DMS114 treated with DMSO at 0.1 percent for 48 hours (cell line): Measurements from ENCODE around the gene GPX1.
"Not testable (repeated sequence)": the region's sequence is repeated elsewhere in the genome, so short reads cannot be mapped to it uniquely, and the experiment has no call there.

ENCODE experiments used
- DNase-seq: peaks from one replicate; lab custom pipeline; 2025; ENCODE audit not compliant: unreplicated experiment; lab: John Stamatoyannopoulos, UW

GPX1 gene

DNA sequence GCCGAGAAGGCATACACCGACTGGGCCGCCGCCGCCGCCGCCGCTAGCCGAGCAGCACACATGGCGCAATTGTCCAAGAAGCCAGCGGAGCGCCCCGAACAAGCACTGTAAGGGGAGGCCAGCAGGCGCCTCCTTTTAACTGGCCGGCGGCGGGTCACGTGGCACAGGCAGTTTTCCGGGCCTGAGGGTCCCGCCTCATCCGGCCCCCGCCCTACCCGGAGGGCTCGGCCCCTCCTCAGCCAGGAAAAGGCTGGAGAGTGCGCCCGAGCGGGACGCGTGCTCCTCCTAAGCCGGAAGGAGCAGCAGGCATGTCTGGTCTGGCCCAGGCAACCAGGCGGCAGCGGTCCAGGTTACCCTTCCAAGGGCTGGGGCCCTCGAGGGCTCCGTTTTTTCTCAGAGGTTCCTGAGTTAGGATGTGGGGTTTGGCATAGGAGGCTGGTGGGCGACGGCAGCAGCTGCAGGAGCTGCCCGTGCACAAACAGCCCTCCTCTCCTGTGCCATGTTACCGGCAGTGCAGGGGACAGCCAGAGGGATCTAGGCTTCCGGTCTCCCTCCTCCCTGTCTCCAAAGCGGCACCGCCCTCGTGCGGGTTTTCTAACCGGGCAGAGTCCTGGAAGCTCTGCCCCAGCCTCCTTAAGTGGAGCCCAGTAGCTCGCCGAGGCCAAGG, at the start of gene GPX1:
Gene GPX1 (minus strand): TSS at position 137 of the 667 bp plus-strand sequence. CDS start 75 bp downstream, at position 62.
- peak; percentile 85 for DNase-seq

DNA sequence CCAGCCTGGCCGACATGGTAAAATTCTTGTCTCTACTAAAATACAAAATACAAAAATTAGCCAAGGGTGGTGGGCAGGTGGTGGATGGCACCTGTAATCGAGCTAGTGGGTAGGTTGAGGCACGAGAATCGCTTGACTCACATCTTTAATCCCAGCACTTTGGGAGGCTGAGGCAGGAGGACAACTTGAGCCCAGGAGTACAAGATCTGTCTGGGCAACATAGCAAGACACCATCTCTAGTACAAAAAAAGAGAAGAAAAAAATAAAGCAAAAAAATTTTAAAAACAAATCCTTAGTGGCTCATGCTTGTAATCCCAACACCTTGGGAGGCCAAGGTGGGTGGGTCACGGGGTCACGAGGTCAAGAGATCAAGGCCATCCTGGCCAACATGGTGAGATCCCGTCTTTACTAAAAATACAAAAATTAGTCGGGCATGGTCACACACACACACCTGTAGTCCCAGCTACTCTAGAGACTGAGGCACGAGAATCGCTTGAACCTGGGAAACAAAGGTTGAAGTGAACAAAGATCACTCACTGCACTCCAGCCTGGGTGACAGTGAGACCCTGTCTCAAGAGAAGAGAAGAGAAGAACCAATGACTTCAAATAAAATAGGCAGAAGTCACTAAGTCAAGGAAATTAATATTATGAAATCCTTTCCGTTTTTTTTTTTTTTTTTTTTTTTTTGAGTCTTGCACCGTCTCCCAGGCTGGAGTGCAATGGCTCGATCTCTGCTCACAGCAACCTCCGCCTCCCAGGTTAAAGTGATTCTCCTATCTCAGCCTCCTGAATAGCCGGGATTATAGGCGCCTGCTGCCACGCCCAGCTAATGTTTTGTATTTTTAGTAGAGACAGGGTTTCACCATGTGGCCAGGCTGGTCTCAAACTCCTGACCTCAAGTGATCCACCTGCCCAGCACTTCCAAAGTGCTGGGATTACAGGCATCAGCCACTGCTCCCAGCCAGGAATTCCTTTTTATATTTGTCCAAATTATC, 48.7 kb upstream of the GPX1 start:
- no peak for DNase-seq

DNA sequence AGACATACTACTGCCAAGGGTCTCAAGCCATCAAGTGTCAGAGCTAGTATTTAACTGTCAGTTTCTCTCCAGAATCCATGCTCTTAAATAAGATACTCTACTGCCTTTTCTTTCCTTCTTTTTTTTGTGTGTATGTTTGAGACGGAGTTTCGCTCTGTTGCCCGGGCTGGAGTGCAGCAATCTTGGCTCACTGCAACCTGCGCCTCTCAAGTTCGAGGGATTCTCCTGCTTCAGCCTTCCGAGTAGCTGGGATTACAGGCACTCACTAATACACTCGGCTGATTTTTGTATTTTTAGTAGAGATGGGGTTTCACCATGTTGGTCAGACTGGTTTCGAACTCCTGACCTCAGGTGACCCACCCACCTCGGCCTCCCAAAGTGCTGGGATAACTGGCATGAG, 47.4 kb upstream of the GPX1 start:
- not testable (repeated sequence) for DNase-seq

DNA sequence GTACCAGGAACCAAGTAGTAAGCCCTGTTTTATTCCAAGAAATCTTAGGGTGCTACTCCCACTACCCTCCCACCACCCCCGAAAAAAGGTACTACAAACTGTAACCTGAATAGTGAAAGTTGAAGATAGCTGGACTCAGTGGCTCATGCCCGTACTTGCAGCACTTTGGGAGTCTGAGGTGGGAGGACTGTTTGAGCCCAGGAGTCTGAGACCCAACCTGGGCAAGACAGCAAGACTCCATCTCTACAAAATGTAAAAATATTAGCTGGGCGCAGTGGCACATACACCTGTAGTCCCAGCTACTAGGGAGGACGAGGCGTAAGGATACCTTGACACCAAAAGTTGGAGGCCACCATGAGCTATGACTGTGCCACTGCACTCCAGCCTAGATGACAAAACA, 45.7 kb upstream of the GPX1 start:
- no peak for DNase-seq

DNA sequence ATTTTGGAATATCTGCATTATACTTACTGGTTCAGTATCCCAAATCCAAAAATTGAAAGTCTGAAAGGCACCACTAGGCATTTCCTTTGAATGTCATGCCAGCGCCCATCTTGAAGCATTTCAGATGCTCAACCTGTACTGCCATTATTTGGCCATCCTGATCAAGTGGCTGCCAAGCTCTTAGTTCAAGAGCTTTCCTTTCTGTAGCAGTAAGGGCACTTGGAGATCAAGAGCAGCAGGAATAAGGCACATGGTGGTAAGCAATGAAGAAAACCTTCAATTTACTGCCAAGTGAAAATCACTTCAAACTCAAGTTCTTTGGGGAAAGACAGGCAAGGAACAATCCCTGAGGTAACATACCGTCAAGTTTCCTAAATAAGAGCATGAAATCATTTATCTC, 43.6 kb upstream of the GPX1 start:
- DNase-seq: no peak

DNA sequence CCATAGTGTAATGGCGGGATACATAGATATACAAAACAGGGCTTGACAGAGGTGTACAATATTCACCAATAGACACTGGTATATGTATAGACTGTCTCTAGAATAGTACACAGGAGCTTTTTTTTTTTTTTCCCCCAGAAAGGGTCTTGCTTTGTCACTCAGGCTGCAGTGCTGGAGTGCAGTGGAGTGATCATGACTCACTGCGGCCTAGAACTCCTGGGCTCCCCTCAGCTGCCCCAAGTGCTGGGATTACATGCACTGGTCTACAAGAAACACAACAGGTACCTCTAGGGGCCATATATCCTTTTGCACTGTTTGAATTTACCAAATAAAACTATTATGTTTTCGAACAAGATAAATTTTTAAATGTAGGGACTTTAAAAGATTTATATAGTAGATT, 41.3 kb upstream of the GPX1 start:
- DNase-seq: no peak

DNA sequence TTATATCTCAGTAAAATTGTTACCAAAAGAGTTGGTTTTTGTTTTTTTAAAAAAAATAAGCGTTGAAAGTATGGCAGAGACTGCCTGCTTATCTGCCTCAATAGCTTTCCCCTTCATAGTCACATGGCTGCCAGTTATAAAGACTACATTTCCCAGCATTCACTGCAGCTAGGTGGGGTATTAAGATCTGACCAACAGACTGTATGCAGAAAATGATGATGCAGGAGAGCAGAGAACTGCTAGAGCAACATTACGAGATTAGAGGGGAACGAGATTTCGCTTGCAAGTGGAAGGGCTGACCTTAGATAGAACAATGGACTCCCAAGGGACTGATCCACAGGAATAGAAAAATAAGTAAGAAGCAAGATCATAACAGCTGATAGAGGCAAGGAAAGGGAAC, 39.3 kb upstream of the GPX1 start:
- DNase-seq: peak; percentile 37

DNA sequence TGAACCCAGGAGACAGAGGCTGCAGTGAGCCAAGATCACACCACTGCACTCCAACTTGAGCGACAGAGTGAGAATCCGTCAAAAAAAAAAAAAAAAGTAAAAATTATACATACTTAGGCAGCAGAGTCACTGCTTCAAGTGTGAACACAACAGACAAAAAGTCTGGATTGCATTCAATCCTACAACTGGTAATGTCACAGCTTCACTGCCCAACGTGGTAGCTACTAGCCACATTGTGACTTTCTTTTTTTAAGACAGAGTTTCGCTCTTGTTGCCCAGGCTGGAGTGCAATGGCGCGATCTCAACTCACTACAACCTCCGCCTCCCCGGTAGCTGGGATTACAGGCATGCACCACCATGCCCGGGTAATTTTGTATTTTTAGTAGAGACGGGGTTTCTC, 33.2 kb upstream of the GPX1 start:
- not testable (repeated sequence) for DNase-seq

DNA sequence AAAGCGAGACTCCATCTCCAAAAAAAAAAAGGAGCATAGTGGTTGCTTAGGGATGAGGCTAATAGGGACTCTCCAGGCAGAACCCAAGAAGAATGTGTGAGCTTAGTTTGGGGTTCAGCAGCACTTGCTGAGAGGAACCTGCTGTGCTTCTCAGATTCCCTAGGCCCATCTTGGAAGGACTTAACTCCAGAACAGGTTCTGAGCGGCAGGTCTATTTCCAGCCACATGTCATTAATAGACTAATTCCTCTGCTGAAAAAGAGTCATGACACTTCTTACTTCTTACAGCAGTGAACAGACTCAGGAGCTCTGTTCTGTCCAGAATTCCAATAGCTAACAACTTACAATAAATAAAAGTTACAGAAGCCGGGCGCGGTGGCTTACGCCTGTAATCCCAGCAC, 31.1 kb upstream of the GPX1 start:
- no peak for DNase-seq

DNA sequence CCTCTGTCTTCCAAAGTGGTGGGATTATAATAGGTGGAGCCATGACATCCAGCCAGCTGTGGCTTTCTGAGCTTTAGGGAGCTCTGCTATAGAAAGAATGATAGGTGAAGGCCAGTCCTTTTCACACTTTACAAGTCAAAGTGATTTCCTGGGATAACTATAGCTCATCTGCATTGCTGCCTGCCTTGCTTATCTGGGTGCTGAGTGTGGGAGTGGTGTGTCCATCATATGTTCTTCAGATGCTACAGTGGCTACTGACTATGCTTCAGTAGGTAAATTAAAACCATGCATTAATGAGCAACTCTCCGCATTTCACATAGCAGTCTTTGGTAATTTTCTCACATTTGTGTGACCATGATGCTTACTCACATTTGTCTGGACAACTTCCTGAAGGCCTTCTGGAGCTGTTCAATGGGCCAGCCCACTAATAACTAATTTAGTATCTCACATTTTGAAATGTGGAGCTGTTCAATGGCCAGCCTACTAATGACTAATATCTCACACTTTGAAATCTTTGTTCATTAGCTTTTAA, 30.2 kb upstream of the GPX1 start:
- DNase-seq: no peak

DNA sequence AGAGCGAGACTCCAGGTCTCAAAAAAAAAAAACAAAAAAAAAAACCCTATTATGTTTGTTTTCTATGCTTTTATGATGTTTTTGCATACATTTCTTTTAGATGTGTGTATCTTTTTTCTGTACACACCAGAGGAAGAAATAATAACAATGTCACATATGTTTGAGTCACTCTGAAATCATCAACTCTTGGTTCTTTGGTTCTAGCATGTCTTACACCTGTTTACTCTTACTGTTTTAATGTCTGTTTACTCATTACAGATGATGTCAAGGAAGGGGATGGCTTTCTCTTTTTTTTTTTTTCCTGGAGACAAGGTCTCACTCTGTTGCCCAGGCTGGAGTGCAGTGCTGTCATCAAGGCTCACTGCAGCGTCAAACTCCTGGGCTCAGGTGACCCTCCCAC, 29.6 kb upstream of the GPX1 start:
- no peak for DNase-seq

DNA sequence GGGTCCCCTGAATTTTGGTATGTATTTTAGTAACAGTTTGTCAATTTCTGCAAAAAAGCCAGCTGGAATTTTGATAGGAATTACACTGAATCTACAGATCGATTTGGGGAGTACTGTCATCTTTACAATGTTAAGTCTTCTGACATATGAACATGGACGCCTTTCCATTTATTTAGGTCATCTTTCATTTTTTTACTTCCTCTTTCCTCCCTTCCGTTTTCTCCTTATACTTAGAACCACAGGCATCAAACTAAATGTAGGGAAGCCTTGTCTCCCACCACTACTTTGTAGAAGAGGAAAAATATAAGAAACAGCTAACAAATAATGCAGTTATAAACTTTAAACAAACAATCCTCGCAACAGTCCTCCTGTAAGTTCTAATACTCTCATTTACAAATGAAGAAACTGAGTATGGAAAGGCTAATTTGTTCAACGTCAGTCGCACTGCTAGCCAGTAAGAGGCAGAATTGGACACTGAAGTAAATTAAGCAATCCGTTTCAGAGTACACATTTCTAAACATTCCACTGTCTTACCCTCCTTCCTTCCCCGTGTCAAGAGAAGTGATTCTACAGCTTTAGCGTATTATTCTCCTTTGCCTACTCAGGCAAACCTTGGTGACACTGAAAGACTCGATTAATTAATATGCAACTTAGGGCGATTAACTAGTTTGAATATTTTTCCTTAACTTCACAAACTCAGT, 28.1 kb upstream of the GPX1 start:
- DNase-seq: no peak

DNA sequence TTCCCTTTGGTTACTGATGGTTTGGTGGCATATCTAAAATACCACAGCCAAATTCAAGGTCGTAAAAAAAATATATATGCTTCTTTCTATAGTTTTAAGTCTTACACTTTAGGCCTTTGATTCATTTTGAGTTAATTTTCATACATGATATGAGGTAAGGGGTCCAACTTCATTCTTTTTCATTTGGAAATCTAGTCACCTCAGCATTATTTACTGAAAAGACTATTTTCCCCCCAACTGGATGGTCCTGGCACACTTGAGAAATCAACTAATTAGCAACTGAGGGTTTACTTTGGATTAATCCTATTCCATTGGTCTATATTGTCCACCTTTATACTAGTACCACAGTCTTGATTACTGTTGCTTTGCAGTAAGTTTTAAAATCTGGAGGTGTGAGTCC, 27.5 kb upstream of the GPX1 start:
- DNase-seq: no peak

DNA sequence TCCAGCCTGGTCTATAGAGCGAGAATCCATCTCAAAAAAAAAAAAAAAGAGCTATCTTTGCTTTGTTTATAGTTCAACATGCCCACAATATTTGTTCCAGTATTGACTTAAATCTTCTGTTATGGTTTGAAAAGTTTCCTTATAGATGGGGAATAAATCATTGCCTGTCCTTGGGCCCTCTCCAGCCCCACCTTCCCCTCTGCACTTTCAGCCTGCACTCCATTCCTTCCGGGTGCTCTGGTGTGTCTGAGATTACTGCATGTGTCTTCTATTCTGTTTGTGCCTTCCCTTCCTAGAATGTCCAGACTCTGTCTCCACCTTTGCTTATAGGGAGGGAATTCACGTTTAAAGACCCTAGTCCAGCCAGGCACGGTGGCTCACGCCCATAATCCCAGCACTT, 25.2 kb upstream of the GPX1 start:
- DNase-seq: no peak

DNA sequence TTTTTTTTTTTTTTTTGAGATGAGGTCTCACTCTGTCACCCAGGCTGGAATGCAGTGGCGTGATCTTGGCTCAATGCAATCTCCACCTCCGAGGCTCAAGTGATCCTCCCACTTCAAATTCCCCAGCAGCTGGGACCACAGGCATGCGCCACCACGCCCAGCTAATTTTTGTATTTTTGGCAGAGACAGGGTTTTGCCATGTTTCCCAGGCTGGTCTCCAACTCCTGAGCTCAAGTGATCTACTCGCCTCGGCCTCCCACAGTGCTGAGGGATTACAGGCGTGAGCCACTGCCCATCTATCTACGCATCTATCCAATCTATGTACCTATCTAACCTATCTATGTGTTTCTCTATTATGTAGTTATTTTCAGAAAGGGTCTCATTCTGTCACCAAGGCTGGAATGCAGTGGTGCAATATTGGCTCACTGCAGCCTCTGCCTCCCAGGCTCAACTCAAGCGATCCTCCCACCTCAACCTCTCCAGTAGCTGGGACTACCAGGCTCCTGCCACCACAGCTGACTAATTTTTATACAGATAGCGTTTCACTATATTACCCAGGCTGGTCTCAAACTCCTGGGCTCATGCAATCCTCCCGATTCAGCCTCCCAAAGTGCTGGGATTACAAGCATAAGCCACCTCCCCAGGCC, 20.2 kb upstream of the GPX1 start:
- DNase-seq: no peak

DNA sequence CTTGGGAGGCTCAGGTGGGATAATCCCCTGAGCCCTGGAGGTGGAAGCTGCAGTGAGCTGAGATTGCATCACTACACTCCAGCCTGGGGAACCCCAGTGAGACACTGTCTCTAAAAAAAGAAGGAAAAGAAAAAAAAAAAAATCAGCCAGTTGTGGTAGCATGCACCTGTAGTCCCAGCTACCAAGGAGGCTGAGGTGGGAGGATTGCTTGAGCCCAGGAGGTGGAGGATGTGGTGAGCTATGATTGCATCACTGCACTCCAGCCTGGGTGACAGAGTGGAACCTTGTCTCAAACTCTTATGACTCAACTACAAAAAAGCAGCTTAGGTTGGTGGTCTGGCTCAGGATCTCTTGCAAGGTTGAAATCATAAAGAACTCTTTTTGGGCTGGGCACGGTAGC, 19.3 kb upstream of the GPX1 start:
- no peak for DNase-seq

DNA sequence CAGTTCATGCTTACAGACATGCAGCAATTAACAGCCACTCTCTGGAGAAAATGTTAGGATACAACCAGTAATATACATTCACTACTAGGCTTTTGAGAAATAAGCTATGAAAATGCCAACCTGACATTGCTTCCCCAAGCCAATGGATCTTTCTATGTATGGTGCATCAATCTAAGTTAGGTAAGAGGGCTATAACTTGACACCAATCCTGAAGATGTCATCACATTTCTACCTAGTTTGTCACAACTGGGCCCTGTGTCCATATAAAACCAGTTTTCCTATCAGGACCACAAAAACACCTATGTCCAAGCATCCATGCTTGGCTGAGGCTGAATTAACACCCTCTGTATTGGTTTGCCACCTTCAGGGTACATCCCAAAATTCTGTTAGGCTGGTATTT, 13.8 kb upstream of the GPX1 start:
- no peak for DNase-seq

DNA sequence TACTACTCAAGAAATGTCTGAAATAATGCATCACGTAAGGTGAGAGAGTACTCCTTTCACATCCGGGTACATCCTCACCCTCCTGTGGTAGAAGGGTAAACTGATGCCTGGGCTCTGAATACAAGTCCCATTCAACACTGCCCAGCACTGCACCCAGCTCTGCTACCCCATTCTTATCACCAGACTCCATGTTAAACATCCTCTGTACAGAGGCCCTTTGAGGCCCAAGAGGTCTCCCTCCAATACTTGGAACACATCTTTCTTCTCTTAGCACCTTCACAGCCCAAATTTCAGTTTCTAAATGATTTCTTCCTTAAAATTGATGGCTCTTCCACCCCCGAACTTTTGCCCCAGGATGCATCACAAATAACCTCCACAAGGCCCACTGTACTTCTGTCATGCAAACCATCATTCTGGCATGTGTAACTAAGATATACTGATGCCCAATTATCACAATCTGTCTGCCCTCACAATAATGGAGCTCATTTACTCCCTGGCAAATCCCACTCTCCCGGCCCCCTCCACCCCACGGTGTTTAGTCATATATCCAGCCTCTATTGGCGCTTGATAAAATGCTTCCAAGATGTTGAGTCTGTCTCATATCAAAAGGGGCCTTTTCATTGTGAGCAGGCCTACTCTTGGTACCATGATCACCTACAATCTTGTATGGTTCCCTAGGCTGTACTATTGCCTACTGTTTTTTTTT, 12.6 kb upstream of the GPX1 start:
- DNase-seq: no peak

DNA sequence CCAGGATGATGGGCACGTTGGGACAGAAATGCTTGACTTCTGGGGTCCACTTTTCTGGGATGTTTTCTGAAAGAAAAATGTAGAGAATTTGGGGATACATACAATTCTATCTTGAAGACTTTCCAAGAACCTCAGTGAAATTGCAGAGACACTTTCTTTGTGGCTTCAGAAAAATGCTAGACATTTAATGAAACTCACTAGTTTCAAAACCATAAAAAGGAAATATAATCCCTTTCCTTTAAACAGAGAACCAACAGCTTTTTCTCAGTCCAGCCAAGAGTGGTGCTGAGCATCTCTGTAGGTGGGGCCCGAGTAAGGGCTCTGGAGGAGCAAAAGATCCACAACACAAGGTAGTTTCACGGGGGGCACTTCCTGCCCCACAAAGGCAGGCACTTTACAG, 4.4 kb upstream of the GPX1 start:
- DNase-seq: no peak

DNA sequence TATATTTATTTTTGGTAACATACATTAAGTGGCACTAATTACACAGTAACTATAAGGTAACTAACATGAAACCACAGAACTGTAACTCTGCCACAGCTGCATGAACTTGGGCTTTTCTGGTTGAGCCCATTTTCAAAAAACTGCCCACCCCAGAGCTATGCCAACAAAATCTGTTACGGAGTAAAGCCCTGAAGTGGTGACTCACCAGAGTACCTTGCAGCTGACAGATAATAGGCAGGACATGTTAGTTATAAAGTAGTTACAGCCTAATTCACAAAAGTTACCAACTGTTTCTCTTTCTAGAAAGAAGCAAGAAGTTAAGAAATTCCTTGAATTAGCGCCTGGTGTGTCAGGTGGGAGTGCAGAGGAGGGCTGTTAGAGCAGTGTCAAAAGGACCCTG, 1.5 kb upstream of the GPX1 start:
- DNase-seq: no peak

DNA sequence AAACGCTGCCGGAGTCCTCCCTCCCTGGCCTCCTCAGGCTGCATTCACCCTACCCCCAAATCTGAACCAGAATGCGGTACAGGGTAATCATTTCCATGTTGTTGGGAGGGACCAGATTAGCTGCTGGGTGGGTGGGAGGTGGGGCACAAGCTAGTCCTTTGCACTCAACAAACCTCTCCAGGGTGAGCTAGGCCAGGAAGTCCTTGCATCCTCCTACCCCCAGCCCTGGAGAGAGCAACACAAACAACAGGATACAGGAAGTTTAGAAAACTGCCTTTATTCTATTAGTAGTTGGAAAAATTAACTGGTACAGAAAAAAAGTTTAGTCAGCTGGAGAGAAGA, 702 bp upstream of the GPX1 start:
- DNase-seq: no peak
